ENCODE results near the gene HSD17B2.
"Not testable (repeated sequence)": the region's sequence is repeated elsewhere in the genome, so short reads cannot be mapped to it uniquely, and the experiment has no call there.

HSD17B2 gene

DNA sequence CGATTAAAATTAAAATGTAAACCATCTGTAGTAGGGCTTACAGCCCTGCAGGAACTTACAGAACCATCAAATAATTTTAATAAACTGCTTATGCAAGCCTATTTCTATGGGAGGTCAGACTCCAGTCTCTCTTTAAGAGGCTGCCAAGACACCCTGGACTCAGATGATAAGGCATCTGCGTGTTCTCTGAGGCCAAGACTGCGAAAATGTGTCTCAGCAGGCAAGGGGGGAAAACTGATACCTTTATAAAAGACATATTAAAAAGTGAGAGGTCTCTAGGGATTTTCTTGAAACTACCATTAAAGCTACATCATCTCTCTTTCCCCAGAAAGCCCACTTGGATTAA, 102.7 kb downstream of the HSD17B2 start:
- no peak overlapping the region for H3K27ac ChIP-seq (ENCODE audit: low read depth, low read length)
- no peaks in the 10 kb centered on the region for H3K9me2 ChIP-seq (replicated peaks; ENCODE audit: control insufficient read depth, low read length)
- no peak overlapping the region for H3K4me2 ChIP-seq (ENCODE audit: low read length)
- TF ChIP-seq CTCF (IDR thresholded peaks at IDR 0.05; ENCODE audit: low read depth, low read length, poor library complexity, severe bottlenecking) (no peak), EZH2phosphoT487 (IDR thresholded peaks at IDR 0.05; ENCODE audit: borderline replicate concordance, low read length) (no peak)
- H3F3A ChIP-seq (ENCODE audit: control insufficient read depth, insufficient read depth), result no peaks in the 10 kb centered on the region
- 0 out of 2 replicates have a peak, but pooled peaks cover 3% of the 10 kb centered on the region for H3K36me3 ChIP-seq (ENCODE audit: control insufficient read depth, low read length)
- no peaks in the 10 kb centered on the region for H3K79me2 ChIP-seq (ENCODE audit: control insufficient read depth, low read length)
- no peak overlapping the region for H3K4me3 ChIP-seq (ENCODE audit: low read length)
- H4K20me1 ChIP-seq (ENCODE audit: control insufficient read depth, insufficient read depth, low read depth, low read length), result no peaks in the 10 kb centered on the region
- H3K4me1 ChIP-seq (ENCODE audit: control insufficient read depth, low read length), result no peaks in the 10 kb centered on the region
- H3K27me3 ChIP-seq (ENCODE audit: control insufficient read depth, low read length), result no peaks in the 10 kb centered on the region
- H3K9me3 ChIP-seq (ENCODE audit: control insufficient read depth, insufficient read depth, low read length), result no peaks in the 10 kb centered on the region

DNA sequence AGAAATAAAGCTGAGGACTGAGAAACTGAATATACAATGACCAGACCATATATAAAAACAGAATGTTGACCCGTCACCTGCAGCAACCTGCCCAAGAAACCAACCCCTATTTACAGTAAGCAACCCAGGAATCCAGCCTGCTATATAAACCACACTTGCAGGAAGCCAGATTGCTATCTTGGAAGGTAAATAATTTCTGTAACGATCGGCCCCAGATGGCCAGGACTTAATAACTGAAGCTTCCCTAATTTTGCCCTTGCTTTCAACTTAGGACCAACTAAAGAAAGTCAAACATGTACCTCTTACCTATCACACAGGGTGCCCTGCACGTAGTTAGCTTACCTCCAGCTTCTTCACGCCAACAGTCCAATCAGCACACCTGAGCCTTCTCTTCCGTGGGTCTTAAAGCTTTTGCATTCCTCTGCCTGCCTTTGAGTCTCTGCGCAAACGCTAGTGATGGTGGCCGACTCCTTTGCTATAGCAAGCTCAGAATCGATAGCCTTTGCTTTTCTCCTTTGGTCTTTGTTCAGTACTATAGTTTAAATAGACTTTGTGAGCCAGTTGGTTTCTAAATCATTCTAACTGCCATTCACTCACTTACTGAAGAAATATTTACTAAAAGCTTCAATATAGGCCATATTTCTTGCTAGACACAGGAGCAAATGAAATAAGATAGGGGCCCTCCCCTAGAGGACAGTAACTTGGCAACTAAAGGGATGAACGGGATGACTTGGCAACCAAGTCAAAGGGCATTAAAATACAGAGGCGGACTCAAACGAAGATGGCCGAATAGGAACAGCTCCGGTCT, 103.6 kb downstream of the HSD17B2 start:
- Histone ChIP-seq H4K20me1 (ENCODE audit: control insufficient read depth, insufficient read depth, low read depth, low read length) (no peaks in the 10 kb centered on the region), H3K4me1 (ENCODE audit: control insufficient read depth, low read length) (no peaks in the 10 kb centered on the region), H3K27me3 (ENCODE audit: control insufficient read depth, low read length) (no peaks in the 10 kb centered on the region), H3K4me3 (ENCODE audit: low read length) (no peak overlapping the region), H3K9me2 (replicated peaks; ENCODE audit: control insufficient read depth, low read length) (no peaks in the 10 kb centered on the region), H3F3A (ENCODE audit: control insufficient read depth, insufficient read depth) (no peaks in the 10 kb centered on the region), H3K36me3 (ENCODE audit: control insufficient read depth, low read length) (0 out of 2 replicates have a peak, but pooled peaks cover 3% of the 10 kb centered on the region), H3K9me3 (ENCODE audit: control insufficient read depth, insufficient read depth, low read length) (no peaks in the 10 kb centered on the region), H3K27ac (ENCODE audit: low read depth, low read length) (no peak overlapping the region), H3K4me2 (ENCODE audit: low read length) (no peak overlapping the region), H3K79me2 (ENCODE audit: control insufficient read depth, low read length) (no peaks in the 10 kb centered on the region)
- TF ChIP-seq EZH2phosphoT487 (IDR thresholded peaks at IDR 0.05; ENCODE audit: borderline replicate concordance, low read length) (no peak), CTCF (IDR thresholded peaks at IDR 0.05; ENCODE audit: low read depth, low read length, poor library complexity, severe bottlenecking) (no peak)

- H3K27ac ChIP-seq (ENCODE audit: low read depth, low read length); H3F3A ChIP-seq (ENCODE audit: control insufficient read depth, insufficient read depth): not testable (repeated sequence)
Measured at GRCh38 chr16:82139286-82139571, 104.2 kb downstream of the HSD17B2 start.

DNA sequence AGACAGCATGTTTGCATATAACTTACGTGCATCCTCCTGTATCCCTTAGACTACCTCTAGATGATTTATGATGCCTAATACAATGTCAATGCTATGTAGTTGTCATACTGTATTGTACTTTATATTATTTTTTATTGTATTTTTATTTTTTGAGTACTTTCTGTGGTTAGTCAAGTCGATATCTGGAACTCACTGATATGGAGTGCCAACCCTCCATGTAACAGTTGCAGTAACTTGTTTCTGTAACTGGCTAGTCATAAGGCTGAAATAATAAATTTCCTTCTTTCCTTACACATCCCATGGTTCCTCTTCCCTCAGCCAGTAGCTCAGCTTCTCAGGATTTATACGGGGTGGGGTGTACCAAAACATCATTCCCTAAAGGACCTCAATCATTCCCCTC, 111.5 kb downstream of the HSD17B2 start:
- no peak overlapping the region for H3K27ac ChIP-seq (ENCODE audit: low read depth, low read length)
- no peaks in the 10 kb centered on the region for H3K9me3 ChIP-seq (ENCODE audit: control insufficient read depth, insufficient read depth, low read length)
- no peaks in the 10 kb centered on the region for H3K27me3 ChIP-seq (ENCODE audit: control insufficient read depth, low read length)
- no peaks in the 10 kb centered on the region for H3K9me2 ChIP-seq (replicated peaks; ENCODE audit: control insufficient read depth, low read length)
- no peak overlapping the region for H3K4me2 ChIP-seq (ENCODE audit: low read length)
- no peak overlapping the region for H3K4me3 ChIP-seq (ENCODE audit: low read length)
- no peaks in the 10 kb centered on the region for H3F3A ChIP-seq (ENCODE audit: control insufficient read depth, insufficient read depth)
- no peaks in the 10 kb centered on the region for H3K4me1 ChIP-seq (ENCODE audit: control insufficient read depth, low read length)
- no peaks in the 10 kb centered on the region for H3K79me2 ChIP-seq (ENCODE audit: control insufficient read depth, low read length)
- no peak for TF ChIP-seq EZH2phosphoT487 (IDR thresholded peaks at IDR 0.05; ENCODE audit: borderline replicate concordance, low read length)
- TF ChIP-seq CTCF (IDR thresholded peaks at IDR 0.05; ENCODE audit: low read depth, low read length, poor library complexity, severe bottlenecking), result no peak
- H3K36me3 ChIP-seq (ENCODE audit: control insufficient read depth, low read length), result peaks cover 53% of the 10 kb centered on the region
- no peaks in the 10 kb centered on the region for H4K20me1 ChIP-seq (ENCODE audit: control insufficient read depth, insufficient read depth, low read depth, low read length)

More at GRCh38 chr16:82139286-82139571, 104.2 kb downstream of the HSD17B2 start:
- not testable (repeated sequence) for H3K4me3 ChIP-seq (ENCODE audit: low read length); H3K9me2 ChIP-seq (replicated peaks; ENCODE audit: control insufficient read depth, low read length); H3K79me2 ChIP-seq (ENCODE audit: control insufficient read depth, low read length); H3K9me3 ChIP-seq (ENCODE audit: control insufficient read depth, insufficient read depth, low read length); H3K4me2 ChIP-seq (ENCODE audit: low read length); H3K27me3 ChIP-seq (ENCODE audit: control insufficient read depth, low read length); H4K20me1 ChIP-seq (ENCODE audit: control insufficient read depth, insufficient read depth, low read depth, low read length); H3K36me3 ChIP-seq (ENCODE audit: control insufficient read depth, low read length); H3K4me1 ChIP-seq (ENCODE audit: control insufficient read depth, low read length)
